Kidney (tissue), 14 donors: Measurements from ENCODE around the gene BCAM. TPM values are rescaled to one million over a fixed set of nuclear protein-coding genes. Genes with fewer than 3 reads are reported as not detected.

ENCODE experiments used
- DNase-seq, 5 donors: peaks; one replicate each; pipeline ENCODE4 v3.0.0-alpha.2; 2013 to 2020
- FAIRE-seq: peaks from 2 replicates; lab custom pipeline; 2012; peaks lifted over from hg19 to GRCh38; lab: Jason Lieb, UNC
- H3K27ac ChIP-seq, 2 donors: one replicate each; pipeline ENCODE4 v1.7.0; 2013; ENCODE audit warnings: low read depth in 2 of 2, low read length in 2 of 2, inconsistent platforms in 1 of 2
- H3K27me3 ChIP-seq: one replicate; pipeline ENCODE4 v1.7.1; 2013; ENCODE audit warnings: low read length, inconsistent platforms; ENCODE audit not compliant: control insufficient read depth, insufficient read depth
- H3K36me3 ChIP-seq, 3 donors: one replicate each; pipeline versions ENCODE4 v1.7.0 to v1.7.1; 2013; ENCODE audit warnings: low read length in 3 of 3, control low read depth in 1 of 3, inconsistent platforms in 1 of 3; ENCODE audit not compliant: insufficient read depth in 3 of 3, control insufficient read depth in 2 of 3
- H3K4me1 ChIP-seq, 3 donors: one replicate each; pipeline versions ENCODE4 v1.7.0 to v1.7.1; 2013; ENCODE audit warnings: low read length in 3 of 3, inconsistent platforms in 1 of 3, low read depth in 1 of 3; ENCODE audit not compliant: control insufficient read depth in 2 of 3, insufficient read depth in 2 of 3
- H3K4me3 ChIP-seq, 3 donors: one replicate each; pipeline versions ENCODE4 v1.7.0 to v1.8.1; 2013; ENCODE audit warnings: low read length in 3 of 3, control low read depth in 1 of 3, inconsistent platforms in 1 of 3
- H3K9ac ChIP-seq, 3 donors: one replicate each; pipeline versions ENCODE4 v1.7.0 to v1.7.1; 2013; ENCODE audit warnings: low read length in 3 of 3, control low read depth in 1 of 3, inconsistent platforms in 1 of 3
- H3K9me3 ChIP-seq, 3 donors: one replicate each; pipeline versions ENCODE4 v1.7.0 to v1.7.1; 2013; ENCODE audit warnings: low read length in 3 of 3, control low read depth in 1 of 3, inconsistent platforms in 1 of 3; ENCODE audit not compliant: control insufficient read depth in 2 of 3, insufficient read depth in 1 of 3
- intact Hi-C: fragments of 100-400 bp; cut with DNase I; formaldehyde crosslinking; loops from one replicate; pipeline ENCODE4 v1.11.1; 2022
- polyA plus RNA-seq: library from polyadenylated mRNA; stranded (reverse); fragments of 350-450 nt; fragmentation: Illumina TruSeq; extraction: RNeasy Lipid Tissue Mini Kit (QIAGEN cat#74804); gene quantifications from one replicate; pipeline ENCODE4 v1.2.3, GENCODE V29; 2014; ENCODE audit warnings: low read depth, low replicate concordance; ENCODE audit not compliant: insufficient read depth
- total RNA-seq: library from RNA; stranded (reverse); fragmentation: NEBNext Ultra II Directional; extraction: Animal tissue kit (Norgen Biotek cat#: 25700); gene quantifications from one replicate; pipeline ENCODE4 v1.2.1, GENCODE V29; 2021
- TF ChIP-seq, protein P1 (sequence below): IDR thresholded peaks from 3 replicates; pipeline ENCODE4 v1.5.1; 2012; ENCODE audit warnings: mild to moderate bottlenecking, moderate library complexity, borderline replicate concordance; ENCODE audit not compliant: insufficient read depth; ENCODE audit errors: extremely low read depth
- donor health status: control.
- donor health status: control.
- donor health status: control.
- donor health status: control.
- donor health status: control.
- donor health status: DM: yes; HTN: yes; CAD: no.
- donor health status: Normal renal cell carcinoma (clear cell type).

BCAM gene
- total and polyA plus RNA-seq, 2 donors from 2014 or later: 671 to 748 TPM

DNA sequence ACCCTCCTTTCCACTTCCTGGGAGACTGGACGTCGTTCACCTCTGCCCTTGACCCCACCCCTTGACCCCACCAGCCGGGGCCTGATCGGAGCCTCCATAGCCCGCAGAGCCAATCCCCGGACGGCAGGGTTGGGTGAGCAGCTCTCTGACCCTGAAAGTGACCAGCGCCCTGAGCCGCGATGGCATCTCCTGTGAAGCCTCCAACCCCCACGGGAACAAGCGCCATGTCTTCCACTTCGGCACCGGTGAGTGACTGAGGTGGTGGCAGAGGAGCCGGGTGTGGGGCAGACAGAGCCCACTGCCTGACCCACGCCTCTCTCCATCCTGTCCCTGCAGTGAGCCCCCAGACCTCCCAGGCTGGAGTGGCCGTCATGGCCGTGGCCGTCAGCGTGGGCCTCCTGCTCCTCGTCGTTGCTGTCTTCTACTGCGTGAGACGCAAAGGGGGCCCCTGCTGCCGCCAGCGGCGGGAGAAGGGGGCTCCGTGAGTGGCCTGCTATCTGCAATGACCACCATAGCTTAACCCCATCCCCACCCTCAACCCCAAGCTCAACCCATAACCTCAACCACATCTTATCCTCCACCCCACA lies 10.4 kb downstream of the BCAM start:
- no peak for DNase-seq
- Histone ChIP-seq H3K9ac (no peak overlapping the region), H3K27me3 (no peaks in the 10 kb centered on the region), H3K36me3 (peaks cover 2 to 10% (median 6%) of the 10 kb centered on the region in 3 donors), H3K27ac (no peak overlapping the region), H3K4me3 (no peak overlapping the region), H3K9me3 (no peaks in the 10 kb centered on the region), H3K4me1 (peaks cover 0 to 10% (median 0%) of the 10 kb centered on the region in 3 donors)
- TF ChIP-seq, protein P1, sequence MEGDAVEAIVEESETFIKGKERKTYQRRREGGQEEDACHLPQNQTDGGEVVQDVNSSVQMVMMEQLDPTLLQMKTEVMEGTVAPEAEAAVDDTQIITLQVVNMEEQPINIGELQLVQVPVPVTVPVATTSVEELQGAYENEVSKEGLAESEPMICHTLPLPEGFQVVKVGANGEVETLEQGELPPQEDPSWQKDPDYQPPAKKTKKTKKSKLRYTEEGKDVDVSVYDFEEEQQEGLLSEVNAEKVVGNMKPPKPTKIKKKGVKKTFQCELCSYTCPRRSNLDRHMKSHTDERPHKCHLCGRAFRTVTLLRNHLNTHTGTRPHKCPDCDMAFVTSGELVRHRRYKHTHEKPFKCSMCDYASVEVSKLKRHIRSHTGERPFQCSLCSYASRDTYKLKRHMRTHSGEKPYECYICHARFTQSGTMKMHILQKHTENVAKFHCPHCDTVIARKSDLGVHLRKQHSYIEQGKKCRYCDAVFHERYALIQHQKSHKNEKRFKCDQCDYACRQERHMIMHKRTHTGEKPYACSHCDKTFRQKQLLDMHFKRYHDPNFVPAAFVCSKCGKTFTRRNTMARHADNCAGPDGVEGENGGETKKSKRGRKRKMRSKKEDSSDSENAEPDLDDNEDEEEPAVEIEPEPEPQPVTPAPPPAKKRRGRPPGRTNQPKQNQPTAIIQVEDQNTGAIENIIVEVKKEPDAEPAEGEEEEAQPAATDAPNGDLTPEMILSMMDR: no peak
- intact Hi-C loops: no loop called here
- no peak for FAIRE-seq

DNA sequence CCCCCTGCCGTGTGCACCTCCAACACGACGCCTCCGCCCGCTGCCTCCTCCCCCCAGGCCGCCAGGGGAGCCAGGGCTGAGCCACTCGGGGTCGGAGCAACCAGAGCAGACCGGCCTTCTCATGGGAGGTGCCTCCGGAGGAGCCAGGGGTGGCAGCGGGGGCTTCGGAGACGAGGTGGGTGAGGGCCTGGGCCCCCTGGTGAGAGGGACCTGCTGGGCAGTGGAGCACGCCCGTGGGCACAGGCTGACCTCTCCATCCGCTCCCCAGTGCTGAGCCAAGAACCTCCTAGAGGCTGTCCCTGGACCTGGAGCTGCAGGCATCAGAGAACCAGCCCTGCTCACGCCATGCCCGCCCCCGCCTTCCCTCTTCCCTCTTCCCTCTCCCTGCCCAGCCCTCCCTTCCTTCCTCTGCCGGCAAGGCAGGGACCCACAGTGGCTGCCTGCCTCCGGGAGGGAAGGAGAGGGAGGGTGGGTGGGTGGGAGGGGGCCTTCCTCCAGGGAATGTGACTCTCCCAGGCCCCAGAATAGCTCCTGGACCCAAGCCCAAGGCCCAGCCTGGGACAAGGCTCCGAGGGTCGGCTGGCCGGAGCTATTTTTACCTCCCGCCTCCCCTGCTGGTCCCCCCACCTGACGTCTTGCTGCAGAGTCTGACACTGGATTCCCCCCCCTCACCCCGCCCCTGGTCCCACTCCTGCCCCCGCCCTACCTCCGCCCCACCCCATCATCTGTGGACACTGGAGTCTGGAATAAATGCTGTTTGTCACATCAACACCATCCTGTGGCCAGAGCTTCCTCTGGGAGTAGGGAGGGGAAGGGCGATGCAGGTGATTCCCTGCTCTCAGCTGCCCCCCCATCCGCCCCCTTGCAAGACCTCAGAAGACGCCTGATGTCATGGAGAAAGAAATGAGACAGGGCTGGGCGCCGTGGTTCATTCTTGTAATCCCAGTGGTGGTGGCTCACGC lies 12.0 kb downstream of the BCAM start:
- peaks cover 0 to 6% (median 0%) of the 10 kb centered on the region in 3 donors for H3K36me3 ChIP-seq
- no peaks in the 10 kb centered on the region for H3K27me3 ChIP-seq
- intact Hi-C loops: no loop called here
- peaks cover 0 to 10% (median 0%) of the 10 kb centered on the region in 3 donors for H3K4me1 ChIP-seq
- no peak overlapping the region for H3K9ac ChIP-seq
- H3K27ac ChIP-seq: peak overlapping the region; percentile 32 to 81
- DNase-seq (peak; percentile 28 to 89 (median 69)), FAIRE-seq (no peak)
- H3K9me3 ChIP-seq: no peaks in the 10 kb centered on the region
- TF ChIP-seq, protein P1: no peak
- H3K4me3 ChIP-seq: no peak overlapping the region

GRCh38 chr19:44822177-44822576 lies 13.3 kb downstream of the BCAM start:
- DNase-seq: no peak
- no peak for FAIRE-seq
- intact Hi-C loops: no loop called here
- H3K27me3 ChIP-seq: no peaks in the 10 kb centered on the region
- H3K9me3 ChIP-seq: no peaks in the 10 kb centered on the region
- H3K9ac ChIP-seq: no peak overlapping the region
- H3K36me3 ChIP-seq: peaks cover 0 to 6% (median 0%) of the 10 kb centered on the region in 3 donors
- TF ChIP-seq, protein P1: no peak
- H3K4me1 ChIP-seq: peaks cover 0 to 10% (median 0%) of the 10 kb centered on the region in 3 donors
- H3K4me3 ChIP-seq: no peak overlapping the region
- peak overlapping the region in 1 of 2 donors; percentile 28 for H3K27ac ChIP-seq
